Nucleus accumbens (tissue), 56 donors: Measurements from ENCODE around the gene POFUT2.

ENCODE experiments used
- DNase-seq, 56 donors: peaks; one replicate each; lab custom pipeline; 2025; lab: John Stamatoyannopoulos, UW

The POFUT2 gene

GRCh38 chr21:45267390-45267760 is 20.3 kb downstream of the POFUT2 start:
- no peak for DNase-seq

GRCh38 chr21:45266518-45267389 is 20.9 kb downstream of the POFUT2 start:
- DNase-seq, result no peak

- DNase-seq, result no peak
These were observed 21.8 kb downstream of the POFUT2 start for GRCh38 chr21:45265721-45266517.

GRCh38 chr21:45264912-45265515 is 22.7 kb downstream of the POFUT2 start:
- DNase-seq, result no peak

- DNase-seq, result no peak
These were observed 23.4 kb downstream of the POFUT2 start for GRCh38 chr21:45264146-45264911.

GRCh38 chr21:45263534-45263933 is 24.2 kb downstream of the POFUT2 start:
- DNase-seq, result no peak

GRCh38 chr21:45262616-45263015 is 25.1 kb downstream of the POFUT2 start:
- no peak for DNase-seq

- DNase-seq, result no peak
These were observed 25.6 kb downstream of the POFUT2 start for GRCh38 chr21:45262041-45262581.

GRCh38 chr21:45261093-45261492 is 26.6 kb downstream of the POFUT2 start:
- DNase-seq, result no peak

- DNase-seq, result no peak
These were observed 27.4 kb downstream of the POFUT2 start for GRCh38 chr21:45260191-45260825.

- no peak for DNase-seq
These were observed 28.4 kb downstream of the POFUT2 start for GRCh38 chr21:45259206-45259840.

- DNase-seq, result no peak
These were observed 29.2 kb downstream of the POFUT2 start for GRCh38 chr21:45258466-45258865.

GRCh38 chr21:45257673-45258341 is 29.9 kb downstream of the POFUT2 start:
- peak in 2 of 56 donors; percentile 8 for DNase-seq

GRCh38 chr21:45256912-45257672 is 30.6 kb downstream of the POFUT2 start:
- DNase-seq, result no peak

GRCh38 chr21:45256021-45256911 is 31.4 kb downstream of the POFUT2 start:
- DNase-seq, result no peak

GRCh38 chr21:45255381-45256020 is 32.2 kb downstream of the POFUT2 start:
- no peak for DNase-seq
